GM21529 (cell line): ENCODE results near the gene KCNAB2.

Source experiments
- ATAC-seq: cut with Tn5 transposase; IDR thresholded peaks from one replicate; pipeline ENCODE4 v1.9.1; 2021; ENCODE audit not compliant: unreplicated experiment

KCNAB2 gene

DNA sequence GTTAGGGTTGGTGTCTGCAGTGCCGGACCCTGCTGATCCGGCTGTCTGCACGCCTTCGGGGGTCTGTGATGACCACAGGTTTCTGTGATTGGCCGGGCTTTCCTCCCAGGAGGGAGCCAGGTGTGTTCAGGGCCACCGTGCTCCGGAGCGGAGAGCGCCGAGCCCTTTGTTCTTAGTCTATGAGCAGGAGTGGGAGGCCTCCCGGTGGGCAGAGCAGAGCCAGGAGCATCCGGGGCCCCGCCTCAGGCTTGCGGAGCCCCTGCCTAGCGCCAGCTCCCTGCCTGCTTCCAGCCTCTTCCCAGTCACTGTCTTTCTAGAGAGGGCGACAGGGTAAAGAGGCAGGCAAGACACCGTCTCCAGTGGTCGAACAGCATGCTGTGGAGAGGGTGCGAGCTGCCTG is 31.8 kb downstream of the KCNAB2 start:
- no peak for ATAC-seq

DNA sequence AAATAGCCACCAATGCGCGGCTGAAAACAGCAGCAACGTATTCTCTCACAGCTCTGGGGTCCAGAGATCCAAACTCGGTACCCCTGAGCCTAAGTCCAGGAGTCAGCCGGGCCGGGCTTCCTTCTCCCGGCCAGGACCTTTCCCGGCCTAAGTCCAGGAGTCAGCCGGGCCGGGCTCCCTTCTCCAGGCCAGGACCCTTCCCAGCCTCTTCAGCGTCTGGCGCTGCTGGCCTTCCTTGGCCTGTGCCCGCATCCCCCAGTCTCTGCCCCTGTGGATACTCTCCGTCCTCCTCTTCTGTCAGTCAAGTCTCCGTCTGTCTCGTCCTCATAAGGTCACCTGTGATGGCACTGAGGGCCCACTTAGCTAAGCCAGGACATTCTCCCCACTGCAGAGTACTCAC is 32.2 kb downstream of the KCNAB2 start:
- ATAC-seq = no peak

DNA sequence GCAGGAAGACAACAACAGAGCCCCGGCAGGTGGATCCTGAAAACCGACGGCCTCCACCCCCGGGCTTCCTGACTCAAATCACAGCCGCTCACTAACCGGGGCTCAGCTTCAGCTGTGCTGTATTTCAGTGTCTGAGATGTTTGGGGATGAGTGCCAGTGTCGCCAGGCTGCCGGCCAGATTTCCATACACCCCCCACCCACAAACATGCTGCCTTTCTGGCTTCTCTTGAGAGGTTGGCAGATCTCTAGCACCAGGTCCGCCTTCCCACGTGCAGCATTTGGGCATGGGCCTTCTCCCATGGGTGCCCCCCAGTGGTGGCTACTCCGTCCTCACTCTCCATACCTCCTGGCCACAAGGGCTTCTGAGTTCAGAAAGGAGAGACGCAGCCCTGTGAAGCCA is 34.8 kb downstream of the KCNAB2 start:
- no peak for ATAC-seq

DNA sequence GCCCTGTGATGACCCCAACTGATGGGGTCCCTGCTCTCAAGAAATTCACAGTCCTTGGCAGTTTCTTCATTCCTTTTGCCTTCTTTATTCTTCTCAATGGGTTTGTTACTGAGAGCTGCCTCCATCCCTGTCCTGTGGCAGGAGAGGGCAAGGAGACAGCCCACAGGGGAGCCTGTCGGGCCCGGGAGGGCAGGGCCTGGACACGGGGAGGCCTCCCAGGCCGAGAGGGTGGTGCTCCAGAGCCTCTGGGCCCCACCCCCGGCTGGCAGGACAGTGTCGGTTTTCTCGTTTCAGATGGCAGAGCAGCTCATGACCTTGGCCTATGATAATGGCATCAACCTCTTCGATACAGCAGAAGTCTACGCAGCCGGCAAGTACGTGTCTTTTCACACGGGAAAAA is 36.2 kb downstream of the KCNAB2 start:
- no peak for ATAC-seq

DNA sequence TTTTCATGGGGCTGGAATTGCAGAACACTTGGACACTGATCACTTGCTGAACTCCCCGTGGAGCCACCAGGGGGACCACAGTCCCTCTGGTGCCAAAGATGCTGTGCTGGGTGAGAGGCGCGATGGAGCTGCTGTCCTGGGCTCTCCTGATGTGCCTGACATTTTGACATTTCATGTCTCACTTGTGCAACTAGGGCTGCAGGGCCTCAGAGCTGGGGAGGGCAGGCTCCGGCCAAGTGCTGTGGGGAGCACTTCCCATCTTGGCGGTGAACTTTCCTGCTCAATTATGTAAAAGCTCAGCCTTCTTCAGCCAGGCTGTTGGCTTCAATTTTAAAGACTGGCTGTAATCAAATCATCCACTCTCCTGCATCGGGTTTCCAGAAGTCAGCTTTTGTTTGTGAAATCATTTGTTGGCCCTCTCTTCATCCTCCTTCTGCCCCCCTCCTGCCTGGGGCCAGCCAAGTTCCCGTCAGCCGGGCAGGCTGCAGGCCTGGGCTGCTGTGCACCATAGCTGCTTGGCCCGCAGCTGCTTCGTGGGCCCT is 36.8 kb downstream of the KCNAB2 start:
- no peak for ATAC-seq

DNA sequence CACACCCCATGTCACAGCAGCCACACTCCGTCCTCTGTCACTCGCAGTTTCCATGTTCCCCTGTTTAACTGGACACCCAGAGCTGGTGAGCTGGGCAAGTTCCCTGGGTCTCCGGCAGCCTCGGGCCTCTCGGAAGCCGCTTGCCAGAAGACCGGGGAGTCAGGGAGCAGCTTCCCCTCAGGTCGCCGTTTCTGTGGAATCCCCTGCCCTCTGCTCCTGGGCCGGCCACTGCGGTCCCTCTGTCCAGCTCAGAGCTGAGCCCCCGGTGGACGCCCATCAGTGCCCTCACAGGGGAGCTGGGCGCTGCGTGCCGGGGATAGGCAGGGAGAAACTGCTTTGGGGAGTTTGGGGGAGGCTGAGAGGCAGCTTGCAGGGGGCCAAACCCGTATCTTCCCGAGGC is 37.7 kb downstream of the KCNAB2 start:
- ATAC-seq = no peak

DNA sequence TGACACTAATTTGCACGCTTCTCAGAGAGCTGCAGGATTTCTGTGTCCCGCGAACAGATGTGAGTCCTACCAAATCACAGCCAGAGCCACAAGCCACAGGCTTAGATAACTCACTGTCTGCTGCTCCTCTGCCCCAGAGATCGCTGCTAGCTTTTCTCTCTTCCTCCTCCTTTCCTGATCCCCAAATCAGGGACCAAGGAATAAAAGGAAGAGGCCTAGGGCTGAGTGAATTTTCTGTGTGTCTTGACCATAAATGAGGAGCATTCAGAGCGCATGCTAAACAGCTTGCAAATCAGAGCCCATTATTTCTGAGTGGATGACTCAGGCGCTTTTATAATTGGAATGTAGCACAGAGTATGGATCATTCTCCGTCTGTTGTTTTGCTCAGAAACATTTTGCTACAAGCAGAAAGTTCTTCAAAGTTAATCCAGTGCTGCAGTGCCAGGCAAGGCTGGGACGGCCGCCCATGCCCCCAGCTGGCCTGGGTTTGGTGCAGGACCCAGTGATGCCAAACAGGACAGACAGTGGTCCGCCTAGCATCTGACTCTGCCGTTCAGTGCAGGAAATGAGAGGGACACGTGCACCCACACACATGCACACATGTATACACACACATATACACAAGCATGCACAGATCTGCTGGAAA is 38.2 kb downstream of the KCNAB2 start:
- ATAC-seq = no peak

DNA sequence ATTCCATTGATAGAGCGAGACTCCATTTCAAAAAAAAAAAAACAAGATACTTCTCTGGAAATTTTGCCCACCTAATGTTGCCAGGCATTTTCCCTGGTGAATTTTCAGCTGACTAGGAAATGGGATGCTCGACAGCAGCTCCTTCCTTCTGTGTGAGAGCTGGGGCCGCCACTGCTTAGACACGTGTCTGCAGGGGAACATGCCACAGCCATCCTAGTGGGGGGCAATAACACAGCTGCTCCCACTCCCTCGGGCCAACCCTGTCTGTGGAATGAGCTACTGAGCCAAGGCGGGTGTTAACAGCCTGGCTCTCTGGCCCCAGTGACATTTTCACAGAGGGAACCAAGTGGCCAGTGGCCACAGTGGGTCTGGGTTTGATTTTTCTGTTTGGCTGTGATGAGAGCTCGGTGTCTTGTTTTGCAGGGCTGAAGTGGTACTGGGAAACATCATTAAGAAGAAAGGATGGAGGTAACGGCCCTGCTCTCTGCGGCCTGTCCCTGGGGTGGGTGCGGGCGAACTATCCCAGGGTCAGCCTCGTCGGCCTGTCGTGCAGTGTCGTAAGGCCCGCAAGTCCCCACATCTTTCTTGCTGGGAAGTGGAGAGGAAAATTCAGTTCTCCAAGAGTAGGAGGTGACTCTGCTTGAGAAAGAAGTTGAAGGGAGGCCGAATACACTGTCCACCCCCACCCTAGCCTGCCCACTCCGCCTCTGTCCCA is 39.2 kb downstream of the KCNAB2 start:
- ATAC-seq = no peak

DNA sequence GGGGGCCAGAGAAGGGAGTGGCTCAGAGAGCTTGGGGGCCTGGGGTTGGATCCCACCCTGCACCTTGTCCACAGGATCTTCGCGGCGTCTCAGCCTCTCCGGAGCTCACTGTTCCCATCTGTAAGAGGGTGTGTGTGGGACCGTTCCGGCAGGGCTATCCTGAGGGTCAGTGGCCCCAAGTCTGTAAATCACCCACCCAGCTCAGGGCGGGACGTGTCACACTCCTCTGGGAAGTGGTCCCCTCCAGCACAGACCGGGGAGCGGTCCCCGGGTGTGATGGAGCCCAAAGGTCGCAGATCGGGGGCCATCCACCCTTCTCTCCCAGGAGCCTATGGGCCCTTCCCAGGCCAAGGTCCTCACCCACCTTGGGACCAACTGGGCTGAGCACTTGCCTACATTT is 40.0 kb downstream of the KCNAB2 start:
- no peak for ATAC-seq

DNA sequence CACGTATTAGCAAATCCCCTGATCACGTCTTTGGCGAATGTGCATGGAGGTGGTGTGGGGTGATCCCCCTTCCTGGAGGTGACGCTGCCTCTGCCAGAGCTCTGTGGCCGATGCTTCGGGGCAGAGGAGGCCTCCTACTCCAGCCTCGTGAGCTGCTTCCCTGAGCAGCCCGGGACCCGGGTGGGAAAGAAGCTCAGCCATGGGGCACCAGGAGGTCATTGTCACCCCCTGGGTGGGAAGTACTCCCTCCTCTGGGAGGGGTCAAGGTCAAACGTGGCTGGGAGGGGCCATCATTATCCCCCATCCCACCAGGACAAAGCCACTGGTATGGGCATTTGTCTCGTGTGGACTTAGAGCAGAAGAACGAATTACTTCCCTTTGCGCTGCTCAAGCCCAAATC is 40.7 kb downstream of the KCNAB2 start:
- ATAC-seq = no peak

DNA sequence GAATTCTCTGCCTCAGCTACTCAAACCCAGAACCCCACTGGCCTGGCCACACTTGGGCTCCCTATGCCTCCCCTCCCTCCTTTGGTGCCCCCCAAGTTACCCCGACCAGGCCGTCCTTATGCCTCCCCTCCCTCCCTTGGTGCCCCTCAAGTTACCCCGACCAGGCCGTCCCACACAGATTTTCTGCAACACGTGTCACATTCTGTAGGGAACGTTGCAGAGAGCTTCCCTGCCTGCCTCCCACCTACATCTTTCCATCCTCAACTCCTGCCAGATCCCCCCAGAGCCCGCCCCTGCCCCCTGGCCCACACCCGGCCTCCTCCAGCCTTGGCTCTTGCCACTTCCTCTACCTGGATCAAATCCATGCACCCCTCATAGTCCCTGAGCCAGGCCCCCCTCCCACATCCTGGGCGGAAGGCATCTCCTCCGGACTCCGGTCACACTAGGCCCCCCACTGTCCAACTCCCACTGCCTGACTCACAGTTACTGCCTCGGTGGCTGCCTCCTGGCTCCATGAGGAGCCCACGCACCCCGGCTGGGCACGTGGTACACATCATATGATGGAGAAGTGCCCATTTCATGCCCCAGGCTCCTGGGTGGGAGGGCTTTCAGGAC is 41.2 kb downstream of the KCNAB2 start:
- ATAC-seq = no peak

DNA sequence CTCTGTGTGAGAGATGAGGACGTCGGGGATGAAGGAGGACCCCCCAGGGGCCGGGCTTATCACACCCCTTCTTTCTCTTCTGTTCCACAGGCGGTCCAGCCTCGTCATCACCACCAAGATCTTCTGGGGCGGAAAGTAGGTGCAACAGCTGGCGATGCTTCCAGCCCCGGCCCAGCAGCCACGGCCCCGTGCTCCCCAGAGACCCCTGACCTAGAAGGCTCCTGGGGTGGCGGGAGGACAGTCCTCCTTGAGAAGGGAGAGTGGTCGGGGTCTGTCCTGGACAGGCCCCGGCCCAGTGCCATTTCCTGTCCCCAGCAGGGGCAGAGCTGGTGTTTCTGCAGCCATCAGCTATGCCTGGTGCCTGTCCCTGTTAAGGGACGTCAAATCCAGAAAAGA is 41.7 kb downstream of the KCNAB2 start:
- ATAC-seq = no peak

DNA sequence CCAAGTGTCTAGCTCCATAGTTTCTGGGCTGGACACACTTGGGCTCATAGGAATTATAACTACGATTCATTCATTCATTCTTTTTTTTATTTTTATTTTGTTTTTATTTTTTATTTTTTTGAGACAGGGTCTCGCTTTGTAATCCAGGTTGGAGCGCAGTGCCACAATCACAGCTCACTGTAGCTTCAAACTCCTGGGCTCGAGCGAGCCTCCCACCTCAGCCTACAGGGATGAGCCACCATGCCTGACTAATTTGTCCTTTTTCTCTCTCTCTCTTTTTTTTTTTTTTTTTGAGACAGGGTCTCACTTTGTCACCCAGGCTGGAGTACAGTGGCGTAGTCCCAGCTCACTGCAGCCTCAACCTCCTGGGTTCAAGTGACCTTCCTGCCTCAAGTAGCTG is 42.3 kb downstream of the KCNAB2 start:
- no peak for ATAC-seq

DNA sequence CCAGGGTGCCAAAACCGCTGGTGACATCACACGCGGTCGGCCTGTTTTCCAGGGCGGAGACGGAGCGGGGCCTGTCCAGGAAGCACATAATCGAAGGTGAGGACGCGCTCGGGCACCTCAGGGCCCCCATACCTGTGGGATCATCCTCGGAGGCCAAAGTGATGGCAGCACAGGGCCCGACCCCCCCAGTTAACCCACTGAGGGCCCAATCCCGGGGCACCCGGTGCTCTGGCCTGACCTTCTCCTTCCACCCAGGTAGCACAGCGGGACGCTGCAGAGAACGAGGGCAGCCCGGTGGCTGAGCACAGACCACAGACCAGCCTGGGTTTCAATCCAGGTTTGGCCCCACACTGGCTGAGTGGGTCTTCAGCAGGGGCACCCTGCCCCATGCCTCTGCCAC is 43.3 kb downstream of the KCNAB2 start:
- ATAC-seq = no peak

DNA sequence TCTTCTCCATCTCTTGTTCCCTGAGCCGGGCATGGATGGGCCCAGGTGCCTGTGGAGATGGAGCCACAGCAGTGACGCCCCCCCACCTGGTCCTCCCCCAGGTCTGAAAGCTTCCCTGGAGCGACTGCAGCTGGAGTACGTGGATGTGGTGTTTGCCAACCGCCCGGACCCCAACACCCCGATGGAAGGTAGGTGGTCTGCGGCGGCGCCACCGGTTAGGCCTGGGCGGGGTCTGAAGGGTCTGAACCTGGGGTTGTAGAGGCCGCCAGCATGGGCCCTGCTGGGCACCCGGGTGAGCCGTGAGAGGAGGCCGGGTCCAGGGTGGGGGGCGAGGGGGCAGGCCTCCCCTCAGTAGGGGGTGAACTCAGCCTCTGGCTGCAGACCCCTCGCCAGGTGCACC is 44.6 kb downstream of the KCNAB2 start:
- no peak for ATAC-seq

DNA sequence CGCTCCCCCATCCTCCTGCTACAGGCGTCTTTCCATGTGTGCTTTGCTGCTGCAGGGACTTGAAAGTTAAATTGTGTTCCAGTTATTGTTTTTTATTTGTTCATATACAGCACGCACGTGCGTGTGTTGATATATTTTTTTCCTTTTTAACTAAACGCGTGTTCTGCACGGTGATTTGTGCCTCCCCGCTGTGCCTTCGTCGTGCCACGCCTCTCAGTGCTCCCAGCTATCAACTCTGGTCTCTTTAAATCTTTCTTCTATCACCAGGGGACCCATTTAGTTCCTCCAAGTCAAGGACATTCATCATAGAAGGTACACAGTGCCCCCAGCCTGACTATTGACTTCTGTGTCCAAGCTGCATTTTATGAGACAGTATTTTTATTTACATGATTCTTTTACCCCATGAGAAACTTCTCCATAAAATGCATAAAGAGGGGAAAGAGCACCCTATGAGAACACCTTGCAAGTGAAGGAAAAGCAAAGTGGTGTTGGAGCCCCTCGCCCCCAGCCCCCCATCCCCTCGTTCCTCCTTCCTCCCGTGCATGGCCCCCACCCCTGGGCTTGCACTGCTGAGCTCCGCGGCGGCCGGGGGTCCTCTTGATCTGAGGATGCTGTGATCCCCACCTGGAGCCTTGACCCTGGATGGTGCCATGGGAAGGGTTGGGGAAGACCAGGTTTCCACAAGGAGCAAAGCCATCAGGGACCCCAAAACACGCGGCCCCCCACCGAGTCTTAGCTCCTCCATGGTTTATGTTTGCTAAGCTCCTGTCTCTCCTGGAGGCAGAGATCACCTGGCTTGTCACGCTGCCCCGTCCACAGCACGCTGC is 45.5 kb downstream of the KCNAB2 start:
- ATAC-seq = no peak

DNA sequence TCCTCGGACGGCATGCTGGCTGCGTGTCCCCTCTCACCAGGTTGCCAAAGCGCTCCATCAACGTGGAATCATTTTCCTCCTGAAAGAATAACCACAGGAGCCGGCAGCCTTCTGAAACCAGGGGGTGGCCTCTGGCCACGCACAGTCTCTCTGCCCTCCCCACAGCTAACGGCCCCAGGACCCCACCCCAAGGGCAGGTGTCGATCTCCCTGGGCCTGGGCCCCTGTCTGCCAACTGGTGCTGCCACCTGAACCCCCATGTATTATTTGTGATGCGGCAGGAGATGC is 46.1 kb downstream of the KCNAB2 start:
- ATAC-seq = no peak

DNA sequence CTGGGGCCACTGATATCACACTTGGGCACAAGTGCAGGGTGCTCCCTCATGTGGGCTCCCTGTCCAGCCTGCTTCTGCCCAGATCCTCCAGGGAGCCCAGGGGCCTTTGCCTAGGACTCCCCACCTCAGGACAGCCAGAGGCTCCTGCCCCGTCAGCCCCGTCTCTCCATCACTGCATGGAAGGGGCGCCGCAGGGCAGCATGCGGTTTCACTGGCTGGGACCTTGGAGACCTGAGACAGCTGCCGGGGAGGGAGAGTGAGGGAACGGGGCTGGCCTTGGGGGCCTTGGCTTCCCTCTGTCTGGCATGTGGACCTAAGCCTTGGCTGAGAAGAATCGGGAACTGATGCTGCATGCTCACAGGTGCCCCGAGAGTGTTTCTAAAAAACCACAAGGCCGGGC is 46.5 kb downstream of the KCNAB2 start:
- no peak for ATAC-seq

DNA sequence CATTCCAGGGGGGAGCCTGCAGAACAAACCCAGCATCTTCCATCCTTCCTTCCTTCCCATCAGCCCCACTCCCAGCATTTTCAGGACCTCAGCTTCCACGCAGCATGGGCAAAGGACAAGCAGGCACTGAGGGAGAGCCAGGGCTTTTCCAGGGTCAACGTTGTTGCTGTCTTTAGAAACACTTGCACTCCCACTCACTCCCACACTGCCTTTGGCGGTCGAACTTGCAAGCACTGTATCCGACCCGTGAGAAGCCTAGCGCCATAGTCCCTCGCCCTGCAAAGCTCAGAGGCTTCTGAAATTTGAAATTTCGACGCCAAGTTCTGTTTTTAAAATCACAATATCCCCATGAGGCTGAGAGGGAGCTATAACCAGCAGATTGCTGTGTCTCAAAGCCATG is 47.4 kb downstream of the KCNAB2 start:
- ATAC-seq = no peak

DNA sequence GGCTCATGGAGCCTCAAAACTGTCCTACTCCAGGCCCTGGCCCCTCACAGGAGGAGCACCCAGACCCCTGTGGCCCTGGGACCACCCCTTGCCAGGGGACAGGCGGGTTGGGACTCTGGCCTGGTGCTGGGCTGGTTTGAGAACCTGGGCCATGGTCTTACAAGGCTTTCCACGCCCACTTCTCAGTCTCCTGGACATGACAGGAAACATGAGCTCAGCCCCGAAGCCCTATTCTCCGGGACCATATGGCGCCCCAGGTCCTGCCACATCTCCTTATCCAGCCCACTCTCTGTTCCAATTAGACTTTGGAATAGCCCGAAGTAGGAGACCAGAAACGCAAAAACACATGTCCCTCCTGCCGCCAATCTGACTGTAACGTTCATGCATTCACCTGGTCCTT is 47.9 kb downstream of the KCNAB2 start:
- ATAC-seq = no peak

DNA sequence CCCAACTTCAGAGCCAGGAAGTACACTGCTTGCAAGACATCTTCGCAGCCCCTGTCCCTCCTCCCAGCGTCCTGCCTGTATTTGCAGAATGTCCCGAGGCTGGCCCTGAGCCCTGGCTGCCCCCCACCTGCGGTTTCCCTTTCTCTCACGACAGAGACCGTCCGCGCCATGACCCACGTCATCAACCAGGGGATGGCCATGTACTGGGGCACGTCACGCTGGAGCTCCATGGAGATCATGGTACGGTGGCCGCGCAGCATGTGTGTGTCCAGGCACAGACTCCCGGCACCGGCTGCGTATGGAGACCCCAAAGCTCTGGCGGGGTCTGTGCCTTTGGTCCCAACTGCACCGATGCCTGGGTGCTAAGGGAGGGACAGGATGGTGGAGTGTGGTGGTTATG is 48.6 kb downstream of the KCNAB2 start:
- ATAC-seq = no peak
